IMR-90 (cell line): Measurements from ENCODE around the gene MYH10. TPM values are rescaled to one million over a fixed set of nuclear protein-coding genes. Genes with fewer than 3 reads are reported as not detected.

Experiments
- ATAC-seq: fragments of 200-7000 bp; cut with Tn5 transposase; 2 replicates; pipeline ENCODE4 v1.9.1; 2020; ENCODE audit warnings: low read depth, mild to moderate bottlenecking, moderate library complexity
- BruUV-seq: library from RNA; stranded (reverse); fragments of 400-500 nt; replicated peaks from 2 replicates; lab custom pipeline; 2021; lab: Mats Ljungman, UMichigan
- CTCF ChIA-PET: fragments of 300-600 bp; formaldehyde crosslinking; extraction: SDS; loops from one replicate; lab custom pipeline; 2021; ENCODE audit warnings: antibody characterized with exemption; lab: Yijun Ruan, JAX
- POLR2A ChIA-PET: fragments of 300-600 bp; sonication (Branson Sonifier 250); formaldehyde crosslinking; loops from one replicate; lab custom pipeline; 2022; ENCODE audit warnings: antibody characterized with exemption; ENCODE audit not compliant: unreplicated experiment; lab: Charles Lee
- DNase-seq: peaks from one replicate; pipeline ENCODE4 v3.0.0; 2013
- H2AFZ ChIP-seq: replicated peaks from 2 replicates; pipeline ENCODE3; 2013; ENCODE audit warnings: low read length, mild to moderate bottlenecking; ENCODE audit not compliant: poor library complexity
- H2AK5ac ChIP-seq: 2 replicates; pipeline ENCODE4 v1.6.1; 2013; ENCODE audit warnings: low read depth, low read length, inconsistent platforms
- H2AK9ac ChIP-seq: replicated peaks from 2 replicates; pipeline ENCODE3; 2013; ENCODE audit warnings: mild to moderate bottlenecking, low read depth, low read length, moderate library complexity; ENCODE audit not compliant: poor library complexity
- H2BK120ac ChIP-seq: 2 replicates; pipeline ENCODE4 v1.6.1; 2013; ENCODE audit warnings: low read depth, low read length, inconsistent platforms
- H2BK15ac ChIP-seq: 3 replicates; pipeline ENCODE4 v1.6.1; 2013; ENCODE audit warnings: low read depth, low read length, inconsistent platforms
- H2BK20ac ChIP-seq: 2 replicates; pipeline ENCODE4 v1.6.1; 2013; ENCODE audit warnings: low read depth, mild to moderate bottlenecking, inconsistent platforms, low read length, moderate library complexity
- H2BK5ac ChIP-seq: 2 replicates; pipeline ENCODE4 v1.6.1; 2013; ENCODE audit warnings: mild to moderate bottlenecking, low read depth, low read length, inconsistent platforms; ENCODE audit not compliant: poor library complexity, severe bottlenecking
- H3K14ac ChIP-seq: replicated peaks from 2 replicates; pipeline ENCODE4 v1.6.1; 2013; ENCODE audit warnings: low read depth, low read length, inconsistent platforms
- H3K18ac ChIP-seq: 2 replicates; pipeline ENCODE4 v1.6.1; 2013; ENCODE audit warnings: low read depth, low read length, control low read depth
- H3K23ac ChIP-seq: 2 replicates; pipeline ENCODE4 v1.6.1; 2013; ENCODE audit warnings: low read depth, low read length, inconsistent platforms
- H3K27ac ChIP-seq: 2 replicates; pipeline ENCODE4 v1.5.1; 2013; ENCODE audit warnings: mild to moderate bottlenecking, control low read depth, low read length; ENCODE audit not compliant: insufficient read depth
- H3K27me3 ChIP-seq: 2 replicates; pipeline ENCODE4 v1.6.1; 2013; ENCODE audit warnings: low read length; ENCODE audit not compliant: control insufficient read depth, insufficient read depth
- H3K36me3 ChIP-seq: 2 replicates; pipeline ENCODE4 v1.6.1; 2013; ENCODE audit warnings: low read length, mixed read lengths; ENCODE audit not compliant: control insufficient read depth, insufficient read depth
- H3K4ac ChIP-seq: 2 replicates; pipeline ENCODE4 v1.6.1; 2013; ENCODE audit warnings: low read depth, low read length, inconsistent platforms
- H3K4me1 ChIP-seq: 2 replicates; pipeline ENCODE4 v1.6.1; 2013; ENCODE audit warnings: low read length, mixed read lengths; ENCODE audit not compliant: control insufficient read depth, insufficient read depth
- H3K4me2 ChIP-seq: 2 replicates; pipeline ENCODE4 v1.6.1; 2013; ENCODE audit warnings: low read depth, mild to moderate bottlenecking, control low read depth, low read length, moderate library complexity
- H3K4me3 ChIP-seq: 2 replicates; pipeline ENCODE4 v1.5.1; 2013; ENCODE audit warnings: low read depth, mild to moderate bottlenecking, control low read depth, low read length, moderate library complexity; ENCODE audit not compliant: insufficient read depth
- H3K56ac ChIP-seq: 2 replicates; pipeline ENCODE4 v1.6.1; 2013; ENCODE audit warnings: low read length, inconsistent platforms; ENCODE audit not compliant: insufficient read depth; ENCODE audit errors: extremely low read depth
- H3K79me1 ChIP-seq, 2 experiments: 2 replicates each; pipeline ENCODE4 v1.6.1; 2013; ENCODE audit warnings: low read length in 2 of 2, inconsistent platforms in 1 of 2, low read depth in 1 of 2
- H3K9ac ChIP-seq: 2 replicates; pipeline ENCODE4 v1.6.1; 2013; ENCODE audit warnings: low read depth, low read length, control low read depth
- H3K9me1 ChIP-seq: 2 replicates; pipeline ENCODE4 v1.6.1; 2013; ENCODE audit warnings: low read length, inconsistent platforms; ENCODE audit not compliant: insufficient read depth
- H3K9me3 ChIP-seq: 2 replicates; pipeline ENCODE4 v1.6.1; 2013; ENCODE audit warnings: low read length; ENCODE audit not compliant: control insufficient read depth, insufficient read depth
- H4K20me1 ChIP-seq: 2 replicates; pipeline ENCODE4 v1.6.1; 2013; ENCODE audit warnings: low read length, inconsistent platforms; ENCODE audit not compliant: insufficient read depth
- H4K5ac ChIP-seq: 2 replicates; pipeline ENCODE4 v1.6.1; 2013; ENCODE audit warnings: mild to moderate bottlenecking, low read depth, low read length, control low read depth
- H4K8ac ChIP-seq, 2 experiments: 2 replicates each; pipeline ENCODE4 v1.6.1; 2013; ENCODE audit warnings: low read depth in 2 of 2, low read length in 2 of 2, control low read depth in 1 of 2, inconsistent platforms in 1 of 2
- H4K91ac ChIP-seq: 2 replicates; pipeline ENCODE4 v1.6.1; 2013; ENCODE audit warnings: low read depth, low read length, inconsistent platforms; ENCODE audit not compliant: insufficient read depth
- BHLHE40 ChIP-seq: fragments of 150-350 bp; IDR thresholded peaks from 2 replicates; pipeline ENCODE4 v1.6.1; 2016; ENCODE audit warnings: mild to moderate bottlenecking, low read depth, low read length
- CEBPB ChIP-seq: IDR thresholded peaks from 2 replicates; pipeline ENCODE4 v1.6.1; 2012; ENCODE audit warnings: low read depth, low read length, improper control_type of control experiment
- ELK1 ChIP-seq: fragments of 150-350 bp; IDR thresholded peaks from 2 replicates; pipeline ENCODE4 v1.6.1; 2016; ENCODE audit warnings: low read depth, mild to moderate bottlenecking, low read length, moderate library complexity, borderline replicate concordance
- FOS ChIP-seq: fragments of 150-350 bp; IDR thresholded peaks from 2 replicates; pipeline ENCODE4 v1.6.1; 2016; ENCODE audit warnings: low read depth, low read length
- MAFK ChIP-seq: IDR thresholded peaks from 2 replicates; pipeline ENCODE4 v1.6.1; 2012; ENCODE audit warnings: low read depth, low read length, improper control_type of control experiment
- MAZ ChIP-seq: IDR thresholded peaks from 2 replicates; pipeline ENCODE4 v1.6.1; 2012; ENCODE audit warnings: low read depth, mild to moderate bottlenecking, low read length, improper control_type of control experiment, moderate library complexity, borderline replicate concordance
- MXI1 ChIP-seq: IDR thresholded peaks from 2 replicates; pipeline ENCODE4 v1.6.1; 2012; ENCODE audit warnings: low read depth, mild to moderate bottlenecking, low read length, moderate library complexity, borderline replicate concordance
- POLR2A ChIP-seq: IDR thresholded peaks from 2 replicates; pipeline ENCODE4 v1.6.1; 2012; ENCODE audit warnings: mild to moderate bottlenecking, low read depth, low read length
- RAD21 ChIP-seq: IDR thresholded peaks from 2 replicates; pipeline ENCODE4 v1.6.1; 2012; ENCODE audit warnings: low read length, improper control_type of control experiment
- RCOR1 ChIP-seq: IDR thresholded peaks from 2 replicates; pipeline ENCODE4 v1.6.1; 2012; ENCODE audit warnings: mild to moderate bottlenecking, low read length, improper control_type of control experiment; ENCODE audit not compliant: insufficient replicate concordance
- RFX5 ChIP-seq: IDR thresholded peaks from 2 replicates; pipeline ENCODE4 v1.8.0; 2012; ENCODE audit warnings: low read depth, mild to moderate bottlenecking, low read length, moderate library complexity
- SMC3 ChIP-seq: fragments of 150-350 bp; IDR thresholded peaks from 2 replicates; pipeline ENCODE4 v1.6.1; 2016; ENCODE audit warnings: low read depth, mild to moderate bottlenecking, antibody characterized with exemption, low read length, moderate library complexity
- USF2 ChIP-seq: fragments of 150-350 bp; IDR thresholded peaks from 2 replicates; pipeline ENCODE4 v1.6.1; 2017; ENCODE audit warnings: mild to moderate bottlenecking, antibody characterized with exemption, low read length, low read depth
- WGBS, 2 experiments: methylation state at CpG; one replicate each; pipeline versions ENCODE4 v1.1.5 to v1.1.7; 2013; ENCODE audit warnings: missing lambda C conversion rate in 2 of 2; ENCODE audit not compliant: insufficient read length in 1 of 2; ENCODE audit errors: extremely low coverage in 2 of 2; 5-methylcytosine and 5-hydroxymethylcytosine counted together
- dilution Hi-C: fragments of 300-500 bp; cut with HindIII; formaldehyde crosslinking; loops from one replicate; pipeline ENCODE4 v1.14.3; 2018; ENCODE audit warnings: low sequenced_read_pairs; ENCODE audit not compliant: unreplicated experiment
- in situ Hi-C: fragments of 300-500 bp; cut with MboI; formaldehyde crosslinking; loops from 3 replicates; pipeline ENCODE4 v1.14.3; 2019; ENCODE audit warnings: low sequenced_read_pairs, inconsistent platforms, mixed read lengths
- intact Hi-C: fragments of 100-400 bp; cut with micrococcal nuclease; formaldehyde crosslinking; loops from 2 replicates; pipeline ENCODE4 v1.10.0; 2022
- polyA plus RNA-seq, 3 experiments: library from polyadenylated mRNA; depleted of rRNA; stranded (reverse); fragments of >200 nt; gene quantifications; 2 replicates each; pipeline ENCODE4 v1.2.3, GENCODE V29; 2012; ENCODE audit warnings: low replicate concordance in 1 of 3
- total RNA-seq: library from RNA; depleted of rRNA; stranded (reverse); fragments of >200 nt; gene quantifications from 2 replicates; pipeline ENCODE4 v1.2.3, GENCODE V29; 2012
- TF ChIP-seq, protein P1 (sequence below): conservative IDR thresholded peaks from 2 replicates; pipeline ENCODE4 v1.5.1; 2012; ENCODE audit warnings: mild to moderate bottlenecking, low read depth, low read length, improper control_type of control experiment

MYH10 gene
- total and polyA plus RNA-seq, 2 of the 4 experiments (the other 2 are of a cell fraction) = 71.2 to 95.2 TPM

GRCh38 chr17:8448310-8448709 lies 182.2 kb downstream of the MYH10 start:
- H3K56ac ChIP-seq = no peak overlapping the region
- in situ Hi-C loops = no loop called here
- CTCF ChIA-PET = no interaction called here

More at GRCh38 chr17:8448310-8448709, 182.2 kb downstream of the MYH10 start:
- H3K9me3 ChIP-seq = no peaks in the 10 kb centered on the region
- no peaks in the 10 kb centered on the region for H3K27me3 ChIP-seq
- H4K20me1 ChIP-seq = peaks cover 21% of the 10 kb centered on the region
- no TSS peak for BruUV-seq
- H3K9me1 ChIP-seq = no peaks in the 10 kb centered on the region
- H3K4me3 ChIP-seq = no peak overlapping the region
- H2BK20ac ChIP-seq = no peak overlapping the region
- H3K14ac ChIP-seq = no peak overlapping the region
- no peak overlapping the region for H4K91ac ChIP-seq
- H2AK5ac ChIP-seq = no peak overlapping the region
- no peak overlapping the region for H3K18ac ChIP-seq
- H2AFZ ChIP-seq = no peak overlapping the region
- no CpG with 5 or more reads among the region's 3 CpGs for WGBS, 2 experiments
- TF ChIP-seq FOS (no peak), RFX5 (no peak), MAZ (no peak), POLR2A (no peak), ELK1 (no peak), SMC3 (no peak), MXI1 (no peak), BHLHE40 (no peak), MAFK (no peak), RCOR1 (no peak), USF2 (no peak), CEBPB (no peak), RAD21 (no peak)
- TF ChIP-seq, protein P1, sequence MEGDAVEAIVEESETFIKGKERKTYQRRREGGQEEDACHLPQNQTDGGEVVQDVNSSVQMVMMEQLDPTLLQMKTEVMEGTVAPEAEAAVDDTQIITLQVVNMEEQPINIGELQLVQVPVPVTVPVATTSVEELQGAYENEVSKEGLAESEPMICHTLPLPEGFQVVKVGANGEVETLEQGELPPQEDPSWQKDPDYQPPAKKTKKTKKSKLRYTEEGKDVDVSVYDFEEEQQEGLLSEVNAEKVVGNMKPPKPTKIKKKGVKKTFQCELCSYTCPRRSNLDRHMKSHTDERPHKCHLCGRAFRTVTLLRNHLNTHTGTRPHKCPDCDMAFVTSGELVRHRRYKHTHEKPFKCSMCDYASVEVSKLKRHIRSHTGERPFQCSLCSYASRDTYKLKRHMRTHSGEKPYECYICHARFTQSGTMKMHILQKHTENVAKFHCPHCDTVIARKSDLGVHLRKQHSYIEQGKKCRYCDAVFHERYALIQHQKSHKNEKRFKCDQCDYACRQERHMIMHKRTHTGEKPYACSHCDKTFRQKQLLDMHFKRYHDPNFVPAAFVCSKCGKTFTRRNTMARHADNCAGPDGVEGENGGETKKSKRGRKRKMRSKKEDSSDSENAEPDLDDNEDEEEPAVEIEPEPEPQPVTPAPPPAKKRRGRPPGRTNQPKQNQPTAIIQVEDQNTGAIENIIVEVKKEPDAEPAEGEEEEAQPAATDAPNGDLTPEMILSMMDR = no peak
- no peak overlapping the region for H4K8ac ChIP-seq
- dilution Hi-C loops (no loop called here), intact Hi-C loops (no loop called here)
- no peak overlapping the region for H3K23ac ChIP-seq
- H2BK5ac ChIP-seq = no peak overlapping the region
- H3K27ac ChIP-seq = no peak overlapping the region
- H3K79me1 ChIP-seq = peaks cover 36 to 61% of the 10 kb centered on the region in 2 experiments
- peaks cover 43% of the 10 kb centered on the region for H3K36me3 ChIP-seq
- H3K9ac ChIP-seq = no peak overlapping the region
- POLR2A ChIA-PET = no interaction called here
- ATAC-seq (no peak), DNase-seq (no peak)
- no peak overlapping the region for H2BK15ac ChIP-seq
- no peaks in the 10 kb centered on the region for H3K4me1 ChIP-seq
- H2AK9ac ChIP-seq = no peak overlapping the region
- no peak overlapping the region for H3K4me2 ChIP-seq
- no peak overlapping the region for H3K4ac ChIP-seq
- no peak overlapping the region for H4K5ac ChIP-seq
- H2BK120ac ChIP-seq = no peak overlapping the region
